Right atrium auricular region (tissue), 2 donors: ENCODE measurements around the gene DLGAP1. TPM values are rescaled to one million over a fixed set of nuclear protein-coding genes. Genes with fewer than 3 reads are reported as not detected.

Experiments used
- DNase-seq: peaks from one replicate; pipeline ENCODE4 v3.0.0-alpha.2; 2019; ENCODE audit warnings: low spot score
- H3K27ac ChIP-seq, 2 donors: fragments of 200-600 bp; sonication (generic); 1 replicate in 1 of 2; 2 replicates in 1 of 2; pipeline ENCODE4 v1.5.1; 2016 to 2019
- H3K27me3 ChIP-seq, 2 donors: fragments of 200-600 bp; sonication (generic); one replicate each; pipeline versions ENCODE4 v1.5.1 to v1.6.0; 2017 to 2019
- H3K36me3 ChIP-seq: fragments of 200-600 bp; sonication (generic); one replicate; pipeline ENCODE4 v1.5.1; 2016
- H3K4me1 ChIP-seq, 2 donors: fragments of 200-600 bp; sonication (generic); one replicate each; pipeline versions ENCODE4 v1.5.1 to v1.6.0; 2017 to 2019
- H3K4me3 ChIP-seq, 2 donors: fragments of 200-600 bp; sonication (generic); 1 replicate in 1 of 2; 2 replicates in 1 of 2; pipeline ENCODE4 v1.5.1; 2017 to 2019; ENCODE audit warnings: mild to moderate bottlenecking in 1 of 2, moderate library complexity in 1 of 2
- H3K9me3 ChIP-seq, 2 donors: fragments of 200-600 bp; sonication (generic); one replicate each; pipeline ENCODE4 v1.5.1; 2019
- CTCF ChIP-seq, 2 donors: fragments of 200-600 bp; sonication (generic); IDR thresholded peaks; one replicate each; pipeline ENCODE4 v1.5.1; 2019; ENCODE audit warnings: antibody characterized with exemption in 2 of 2
- total RNA-seq, 2 donors: library from RNA; depleted of rRNA; stranded (reverse); fragments of >200 nt; gene quantifications; one replicate each; pipeline ENCODE4 v1.1.0, GENCODE V29; 2016

DLGAP1 gene
- total RNA-seq, 2 donors from 2014 or later, result 0.56 to 1.1 TPM

- no peak overlapping the region for H3K4me3 ChIP-seq
- no peak for DNase-seq
- H3K36me3 ChIP-seq, result no peaks in the 10 kb centered on the region
- H3K27ac ChIP-seq, result no peak overlapping the region
- no peaks in the 10 kb centered on the region for H3K27me3 ChIP-seq
- no peak for TF ChIP-seq CTCF (IDR thresholded peaks at IDR 0.05)
- H3K4me1 ChIP-seq, result no peaks in the 10 kb centered on the region
- H3K9me3 ChIP-seq, result no peaks in the 10 kb centered on the region
Measured at GRCh38 chr18:3716116-3716660, 738.9 kb downstream of the DLGAP1 start.

GRCh38 chr18:3715231-3716080, 739.7 kb downstream of the DLGAP1 start:
- DNase-seq, result no peak
- no peak for TF ChIP-seq CTCF (IDR thresholded peaks at IDR 0.05)

GRCh38 chr18:3713708-3714107, 741.4 kb downstream of the DLGAP1 start:
- no peak for DNase-seq
- no peaks in the 10 kb centered on the region for H3K27me3 ChIP-seq
- H3K27ac ChIP-seq, result no peak overlapping the region
- H3K4me1 ChIP-seq, result no peaks in the 10 kb centered on the region
- H3K4me3 ChIP-seq, result no peak overlapping the region
- TF ChIP-seq CTCF (IDR thresholded peaks at IDR 0.05), result no peak
- no peaks in the 10 kb centered on the region for H3K36me3 ChIP-seq
- no peaks in the 10 kb centered on the region for H3K9me3 ChIP-seq

More at GRCh38 chr18:3715231-3716080, 739.7 kb downstream of the DLGAP1 start:
- H3K4me3 ChIP-seq, result no peak overlapping the region
- no peaks in the 10 kb centered on the region for H3K36me3 ChIP-seq
- no peaks in the 10 kb centered on the region for H3K9me3 ChIP-seq
- no peaks in the 10 kb centered on the region for H3K27me3 ChIP-seq
- no peaks in the 10 kb centered on the region for H3K4me1 ChIP-seq
- H3K27ac ChIP-seq, result no peak overlapping the region

- H3K4me3 ChIP-seq, result no peak overlapping the region
- H3K4me1 ChIP-seq, result no peaks in the 10 kb centered on the region
- DNase-seq, result no peak
- no peaks in the 10 kb centered on the region for H3K9me3 ChIP-seq
- H3K36me3 ChIP-seq, result no peaks in the 10 kb centered on the region
- TF ChIP-seq CTCF (IDR thresholded peaks at IDR 0.05), result no peak
- no peaks in the 10 kb centered on the region for H3K27me3 ChIP-seq
- H3K27ac ChIP-seq, result no peak overlapping the region
Measured at GRCh38 chr18:3713166-3713565, 741.9 kb downstream of the DLGAP1 start.

- Histone ChIP-seq H3K4me3 (no peak overlapping the region), H3K27me3 (no peaks in the 10 kb centered on the region), H3K27ac (no peak overlapping the region), H3K4me1 (no peaks in the 10 kb centered on the region), H3K9me3 (no peaks in the 10 kb centered on the region), H3K36me3 (no peaks in the 10 kb centered on the region)
- DNase-seq, result no peak
- no peak for TF ChIP-seq CTCF (IDR thresholded peaks at IDR 0.05)
Measured at GRCh38 chr18:3712491-3712890, 742.6 kb downstream of the DLGAP1 start.
